Uterus (tissue), 4 donors: Measurements from ENCODE around the gene GON7. TPM values are rescaled to one million over a fixed set of nuclear protein-coding genes. Genes with fewer than 3 reads are reported as not detected.

Source experiments
- DNase-seq, 2 donors: peaks; one replicate each; pipeline ENCODE4 v3.0.0-alpha.2; 2019 to 2020
- H3K27ac ChIP-seq, 2 donors: fragments of 200-600 bp; sonication (generic); 1 replicate in 1 of 2; 2 replicates in 1 of 2; pipeline ENCODE4 v1.5.1; 2016 to 2018
- H3K27me3 ChIP-seq, 2 donors: fragments of 200-600 bp; sonication (generic); one replicate each; pipeline ENCODE4 v1.5.1; 2018 to 2019; ENCODE audit warnings: control low read depth in 1 of 2
- H3K36me3 ChIP-seq, 2 donors: fragments of 200-600 bp; sonication (generic); one replicate each; pipeline ENCODE4 v1.5.1; 2019; ENCODE audit warnings: control low read depth in 1 of 2
- H3K4me1 ChIP-seq, 2 donors: fragments of 200-600 bp; sonication (generic); one replicate each; pipeline ENCODE4 v1.5.1; 2018 to 2019; ENCODE audit warnings: control low read depth in 1 of 2
- H3K4me3 ChIP-seq, 2 donors: fragments of 200-600 bp; sonication (generic); 1 replicate in 1 of 2; 2 replicates in 1 of 2; pipeline ENCODE4 v1.5.1; 2018 to 2019; ENCODE audit warnings: mild to moderate bottlenecking in 1 of 2
- H3K9me3 ChIP-seq, 2 donors: fragments of 200-600 bp; sonication (generic); one replicate each; pipeline ENCODE4 v1.5.1; 2019; ENCODE audit warnings: control low read depth in 1 of 2
- POLR2A ChIP-seq, 2 donors: fragments of 450-650 bp; IDR thresholded peaks; one replicate each; pipeline ENCODE4 v1.6.1; 2016; ENCODE audit warnings: antibody characterized with exemption in 2 of 2, mild to moderate bottlenecking in 1 of 2, moderate library complexity in 1 of 2
- intact Hi-C: fragments of 100-400 bp; cut with DNase I; formaldehyde crosslinking; loops from one replicate; pipeline ENCODE4 v1.15.1; 2023; ENCODE audit warnings: low total_unique reads
- total RNA-seq, 4 donors: library from RNA; depleted of rRNA in 3 of 4; stranded (reverse); fragments of >200 nt in 3 of 4; gene quantifications; one replicate each; pipeline versions ENCODE4 v1.1.0 to v1.2.4, GENCODE V29; 2014 to 2023
- TF ChIP-seq, protein P1 (sequence below), 4 experiments: fragments of 200-600 bp in 2 of 4; fragments of 450-650 bp in 2 of 4; sonication (generic) in 2 of 4; IDR thresholded peaks; one replicate each; pipeline ENCODE4 v1.5.1; 2016 to 2019; ENCODE audit warnings: antibody characterized with exemption in 4 of 4, mild to moderate bottlenecking in 2 of 4, moderate library complexity in 1 of 4
- donor health status: DM: yes; HTN: yes; CAD: no.

GON7 gene
- total RNA-seq, 4 donors from 2014 or later: 0.51 to 16.7 (median 11.8) TPM

DNA sequence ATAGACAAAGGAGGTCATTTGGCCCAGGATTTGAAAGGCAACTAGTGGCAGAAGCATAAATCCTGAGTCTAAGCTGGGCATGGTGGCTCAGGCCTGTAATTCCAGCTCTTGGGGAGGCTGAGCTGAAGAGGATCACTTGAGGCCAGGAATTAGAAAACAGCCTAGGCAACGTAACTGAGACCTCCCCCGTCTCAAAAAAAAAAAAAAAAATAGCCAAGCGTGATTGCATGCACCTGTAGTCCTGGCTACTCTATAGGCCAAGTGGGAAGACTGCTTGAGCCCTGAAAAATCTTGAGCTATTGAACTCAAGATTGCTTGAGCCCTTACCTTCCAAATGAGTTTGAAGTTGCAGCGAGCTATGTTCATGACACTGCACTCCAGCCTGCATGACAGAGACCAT is 7.8 kb downstream of the GON7 start:
- no peak for TF ChIP-seq POLR2A (IDR thresholded peaks at IDR 0.05)
- TF ChIP-seq, protein P1, sequence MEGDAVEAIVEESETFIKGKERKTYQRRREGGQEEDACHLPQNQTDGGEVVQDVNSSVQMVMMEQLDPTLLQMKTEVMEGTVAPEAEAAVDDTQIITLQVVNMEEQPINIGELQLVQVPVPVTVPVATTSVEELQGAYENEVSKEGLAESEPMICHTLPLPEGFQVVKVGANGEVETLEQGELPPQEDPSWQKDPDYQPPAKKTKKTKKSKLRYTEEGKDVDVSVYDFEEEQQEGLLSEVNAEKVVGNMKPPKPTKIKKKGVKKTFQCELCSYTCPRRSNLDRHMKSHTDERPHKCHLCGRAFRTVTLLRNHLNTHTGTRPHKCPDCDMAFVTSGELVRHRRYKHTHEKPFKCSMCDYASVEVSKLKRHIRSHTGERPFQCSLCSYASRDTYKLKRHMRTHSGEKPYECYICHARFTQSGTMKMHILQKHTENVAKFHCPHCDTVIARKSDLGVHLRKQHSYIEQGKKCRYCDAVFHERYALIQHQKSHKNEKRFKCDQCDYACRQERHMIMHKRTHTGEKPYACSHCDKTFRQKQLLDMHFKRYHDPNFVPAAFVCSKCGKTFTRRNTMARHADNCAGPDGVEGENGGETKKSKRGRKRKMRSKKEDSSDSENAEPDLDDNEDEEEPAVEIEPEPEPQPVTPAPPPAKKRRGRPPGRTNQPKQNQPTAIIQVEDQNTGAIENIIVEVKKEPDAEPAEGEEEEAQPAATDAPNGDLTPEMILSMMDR (IDR thresholded peaks at IDR 0.05): no peak
- Histone ChIP-seq H3K4me3 (no peak overlapping the region), H3K9me3 (no peaks in the 10 kb centered on the region), H3K4me1 (no peaks in the 10 kb centered on the region), H3K27me3 (no peaks in the 10 kb centered on the region), H3K36me3 (no peaks in the 10 kb centered on the region), H3K27ac (no peak overlapping the region)
- DNase-seq: no peak
- intact Hi-C loops: no loop called here

DNA sequence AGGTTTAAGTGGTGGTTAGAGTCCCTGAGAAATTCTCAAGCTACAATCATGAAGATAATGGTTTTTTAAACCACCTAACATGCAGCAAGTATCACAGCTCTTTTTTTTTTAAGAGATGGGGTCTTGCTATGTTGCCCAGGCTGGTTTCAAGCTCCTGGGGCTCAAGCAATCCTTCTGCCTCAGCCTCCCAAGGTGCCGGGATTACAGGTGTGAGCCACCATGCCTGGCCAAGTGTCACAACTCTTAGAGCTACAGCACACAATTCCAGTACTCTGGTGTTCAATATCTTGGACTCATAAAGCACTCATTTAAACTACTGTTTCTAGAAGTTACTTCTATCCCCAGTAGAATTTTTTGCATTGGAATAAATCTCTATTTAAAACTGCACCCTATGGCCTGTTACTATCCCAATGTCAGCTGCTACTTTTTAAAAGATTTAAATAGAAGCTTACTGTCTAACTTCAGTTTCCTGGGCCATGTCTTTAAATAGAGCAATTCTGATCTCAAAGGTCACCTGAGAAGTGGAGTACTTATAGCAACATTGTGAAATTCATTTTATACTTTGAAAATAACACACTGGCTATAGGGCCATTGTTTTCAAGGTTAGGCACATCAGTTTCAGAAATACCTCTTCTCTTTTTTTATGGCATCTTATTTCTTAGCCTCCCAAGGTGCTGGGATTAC is 11.4 kb downstream of the GON7 start:
- no peak for TF ChIP-seq POLR2A (IDR thresholded peaks at IDR 0.05)
- TF ChIP-seq, protein P1 (IDR thresholded peaks at IDR 0.05): no peak
- no peak overlapping the region for H3K27ac ChIP-seq
- H3K36me3 ChIP-seq: no peaks in the 10 kb centered on the region
- no peaks in the 10 kb centered on the region for H3K4me1 ChIP-seq
- no peaks in the 10 kb centered on the region for H3K9me3 ChIP-seq
- H3K27me3 ChIP-seq: no peaks in the 10 kb centered on the region
- DNase-seq: no peak
- H3K4me3 ChIP-seq: no peak overlapping the region
- intact Hi-C loops: no loop called here

- Histone ChIP-seq H3K4me3 (no peak overlapping the region), H3K27ac (no peak overlapping the region), H3K36me3 (no peaks in the 10 kb centered on the region), H3K9me3 (no peaks in the 10 kb centered on the region), H3K4me1 (no peaks in the 10 kb centered on the region), H3K27me3 (no peaks in the 10 kb centered on the region)
- no peak for DNase-seq
- intact Hi-C loops: no loop called here
- TF ChIP-seq POLR2A (IDR thresholded peaks at IDR 0.05): no peak
- TF ChIP-seq, protein P1 (IDR thresholded peaks at IDR 0.05): no peak
Observed at GRCh38 chr14:93186956-93187355, 19.9 kb downstream of the GON7 start.

GRCh38 chr14:93186466-93186865 is 20.4 kb downstream of the GON7 start:
- no peak for DNase-seq

DNA sequence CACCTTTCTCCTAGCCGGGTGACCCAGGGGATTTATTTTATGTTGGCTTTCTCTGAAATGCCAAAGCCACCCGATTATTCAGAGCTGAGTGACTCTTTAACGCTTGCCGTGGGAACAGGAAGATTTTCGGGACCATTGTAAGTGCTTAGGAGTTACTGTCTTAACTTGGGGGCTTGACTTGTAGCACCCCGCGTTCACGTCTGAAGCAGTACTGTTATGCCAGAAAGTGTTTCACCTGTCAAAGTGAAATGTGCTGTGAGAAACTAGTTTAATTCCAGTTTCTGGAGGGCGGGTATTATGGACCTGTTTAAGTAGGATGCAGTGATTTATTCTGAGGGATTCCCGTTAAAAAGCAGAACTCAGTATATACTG is 21.5 kb downstream of the GON7 start:
- no peaks in the 10 kb centered on the region for H3K36me3 ChIP-seq
- H3K4me3 ChIP-seq: peak overlapping the region; percentile 70 to 95
- no peaks in the 10 kb centered on the region for H3K9me3 ChIP-seq
- no peaks in the 10 kb centered on the region for H3K27me3 ChIP-seq
- intact Hi-C loops: no loop called here
- no peak for TF ChIP-seq POLR2A (IDR thresholded peaks at IDR 0.05)
- DNase-seq: no peak
- H3K4me1 ChIP-seq: no peaks in the 10 kb centered on the region
- H3K27ac ChIP-seq: peak overlapping the region; percentile 88

More at GRCh38 chr14:93186466-93186865, 20.4 kb downstream of the GON7 start:
- no peak overlapping the region for H3K27ac ChIP-seq
- no peaks in the 10 kb centered on the region for H3K4me1 ChIP-seq
- no peaks in the 10 kb centered on the region for H3K27me3 ChIP-seq
- intact Hi-C loops: no loop called here
- no peak overlapping the region for H3K4me3 ChIP-seq
- no peak for TF ChIP-seq POLR2A (IDR thresholded peaks at IDR 0.05)
- TF ChIP-seq, protein P1 (IDR thresholded peaks at IDR 0.05): no peak
- H3K9me3 ChIP-seq: no peaks in the 10 kb centered on the region
- no peaks in the 10 kb centered on the region for H3K36me3 ChIP-seq
